H1 (cell line): ENCODE results near the gene PRRX2. TPM values are rescaled to one million over a fixed set of nuclear protein-coding genes. Genes with fewer than 3 reads are reported as not detected.

Experiments
- CTCF ChIA-PET: fragments of 300-600 bp; sonication (Branson Sonifier 250); formaldehyde crosslinking; loops from one replicate; lab custom pipeline; 2021; ENCODE audit not compliant: partially characterized antibody; lab: Charles Lee
- POLR2A ChIA-PET: fragments of 300-600 bp; sonication (Branson Sonifier 250); formaldehyde crosslinking; loops from one replicate; lab custom pipeline; 2021; ENCODE audit warnings: inconsistent platforms; ENCODE audit not compliant: partially characterized antibody; lab: Charles Lee
- DNase-seq, 2 experiments: peaks; one replicate each; pipeline versions ENCODE4 v3.0.0 to v3.0.0-alpha.2; 2010 to 2022; ENCODE audit warnings: low spot score in 2 of 2, low read depth in 1 of 2, mixed read lengths in 1 of 2
- FAIRE-seq: peaks from 2 replicates; lab custom pipeline; 2011; peaks lifted over from hg19 to GRCh38; lab: Jason Lieb, UNC
- H2AFZ ChIP-seq: 2 replicates; pipeline ENCODE4 v1.8.1; 2012; ENCODE audit warnings: low read length, inconsistent platforms
- H2AK5ac ChIP-seq: 2 replicates; pipeline ENCODE4 v1.6.1; 2013; ENCODE audit warnings: low read depth, low read length
- H2BK120ac ChIP-seq: replicated peaks from 2 replicates; pipeline ENCODE3; 2013; ENCODE audit warnings: low read depth, low read length, inconsistent platforms
- H2BK12ac ChIP-seq: 2 replicates; pipeline ENCODE4 v1.6.1; 2013; ENCODE audit warnings: low read depth, low read length
- H2BK15ac ChIP-seq: 2 replicates; pipeline ENCODE4 v1.6.1; 2013; ENCODE audit warnings: low read length
- H2BK20ac ChIP-seq: 2 replicates; pipeline ENCODE4 v1.6.1; 2013; ENCODE audit warnings: low read length
- H2BK5ac ChIP-seq: 2 replicates; pipeline ENCODE4 v1.6.1; 2013; ENCODE audit warnings: low read depth, low read length
- H3K14ac ChIP-seq: 2 replicates; pipeline ENCODE4 v1.6.1; 2013; ENCODE audit warnings: inconsistent platforms; ENCODE audit not compliant: insufficient read length
- H3K18ac ChIP-seq: 2 replicates; pipeline ENCODE4 v1.6.1; 2013; ENCODE audit warnings: low read length; ENCODE audit errors: extremely low read depth
- H3K23ac ChIP-seq: 2 replicates; pipeline ENCODE4 v1.6.1; 2013; ENCODE audit warnings: inconsistent platforms; ENCODE audit not compliant: insufficient read length
- H3K23me2 ChIP-seq: 2 replicates; pipeline ENCODE4 v1.6.1; 2013; ENCODE audit warnings: low read depth, low read length
- H3K27ac ChIP-seq: 2 replicates; pipeline ENCODE4 v1.6.1; 2011; ENCODE audit warnings: low read depth, low read length, inconsistent platforms
- H3K27me3 ChIP-seq, 4 experiments: replicated peaks in 1 of 4; 1 replicate in 1 of 4; 2 replicates in 3 of 4; pipeline versions ENCODE4 v1.6.1 to v1.8.1; 2011 to 2013; ENCODE audit warnings: low read length in 3 of 4, mild to moderate bottlenecking in 3 of 4, inconsistent platforms in 2 of 4, mixed read lengths in 2 of 4, moderate library complexity in 1 of 4; ENCODE audit not compliant: control insufficient read depth in 3 of 4, insufficient read depth in 3 of 4; ENCODE audit errors: extremely low read depth in 1 of 4
- H3K36me3 ChIP-seq, 4 experiments: 2 replicates each; pipeline versions ENCODE4 v1.6.1 to v1.8.1; 2011 to 2013; ENCODE audit warnings: mild to moderate bottlenecking in 4 of 4, low read length in 3 of 4, moderate library complexity in 2 of 4, control low read depth in 1 of 4, inconsistent platforms in 1 of 4; ENCODE audit not compliant: insufficient read depth in 4 of 4, control insufficient read depth in 2 of 4
- H3K4ac ChIP-seq: replicated peaks from 2 replicates; pipeline ENCODE3; 2013; ENCODE audit warnings: low read length, low read depth, mixed read lengths, inconsistent platforms; ENCODE audit not compliant: insufficient read length
- H3K4me1 ChIP-seq, 4 experiments: replicated peaks in 1 of 4; 1 replicate in 1 of 4; 2 replicates in 3 of 4; pipeline versions ENCODE4 v1.6.1 to v1.8.1; 2011 to 2013; ENCODE audit warnings: low read length in 3 of 4, inconsistent platforms in 2 of 4, mixed read lengths in 1 of 4; ENCODE audit not compliant: insufficient read depth in 4 of 4, control insufficient read depth in 3 of 4
- H3K4me2 ChIP-seq, 2 experiments: 2 replicates each; pipeline versions ENCODE4 v1.6.1 to v1.8.1; 2011 to 2013; ENCODE audit warnings: low read depth in 2 of 2, low read length in 2 of 2, control low read depth in 1 of 2, inconsistent platforms in 1 of 2, mild to moderate bottlenecking in 1 of 2; ENCODE audit not compliant: insufficient read depth in 1 of 2
- H3K4me3 ChIP-seq, 4 experiments: fragments of 200-600, 300-600 bp in 1 of 4; sonication (generic), shearing (Covaris generic), sonication (Bioruptor Twin) in 1 of 4; 2 replicates each; pipeline versions ENCODE4 v1.5.1 to v1.8.1; 2011 to 2016; ENCODE audit warnings: low read length in 4 of 4, low read depth in 3 of 4, control low read depth in 2 of 4, inconsistent platforms in 2 of 4, mild to moderate bottlenecking in 2 of 4, mixed read lengths in 1 of 4, moderate library complexity in 1 of 4; ENCODE audit not compliant: insufficient read depth in 2 of 4; ENCODE audit errors: extremely low read depth in 1 of 4
- H3K56ac ChIP-seq: replicated peaks from 2 replicates; pipeline ENCODE3; 2013; ENCODE audit warnings: low read depth, mild to moderate bottlenecking, mixed read lengths, low read length, inconsistent platforms; ENCODE audit not compliant: insufficient read length
- H3K79me1 ChIP-seq: 2 replicates; pipeline ENCODE4 v1.6.1; 2013; ENCODE audit warnings: low read depth, low read length, control low read depth
- H3K79me2 ChIP-seq, 2 experiments: 2 replicates each; pipeline versions ENCODE4 v1.6.1 to v1.8.1; 2012 to 2013; ENCODE audit warnings: low read length in 2 of 2, mild to moderate bottlenecking in 2 of 2, inconsistent platforms in 1 of 2; ENCODE audit not compliant: insufficient read depth in 2 of 2, control insufficient read depth in 1 of 2
- H3K9ac ChIP-seq, 4 experiments: replicated peaks in 1 of 4; 1 replicate in 1 of 4; 2 replicates in 3 of 4; pipeline versions ENCODE4 v1.6.1 to v1.8.1; 2011 to 2013; ENCODE audit warnings: low read depth in 3 of 4, low read length in 3 of 4, control low read depth in 2 of 4, mild to moderate bottlenecking in 2 of 4, moderate library complexity in 2 of 4, inconsistent platforms in 1 of 4; ENCODE audit errors: extremely low read depth in 1 of 4
- H3K9me3 ChIP-seq, 2 experiments: 2 replicates each; pipeline versions ENCODE4 v1.6.1 to v1.8.1; 2012 to 2013; ENCODE audit warnings: mild to moderate bottlenecking in 2 of 2, moderate library complexity in 2 of 2, control low read depth in 1 of 2, inconsistent platforms in 1 of 2, low read depth in 1 of 2, low read length in 1 of 2, mixed read lengths in 1 of 2; ENCODE audit not compliant: insufficient read depth in 2 of 2
- H4K20me1 ChIP-seq, 2 experiments: replicated peaks in 1 of 2; 2 replicates each; pipeline versions ENCODE3 to v1.8.1; 2011 to 2013; ENCODE audit warnings: inconsistent platforms in 2 of 2, low read length in 2 of 2, mild to moderate bottlenecking in 1 of 2; ENCODE audit not compliant: insufficient read depth in 2 of 2, control insufficient read depth in 1 of 2
- H4K5ac ChIP-seq: 2 replicates; pipeline ENCODE4 v1.6.1; 2013; ENCODE audit warnings: low read length, low read depth, mixed read lengths, inconsistent platforms; ENCODE audit not compliant: insufficient read length
- H4K8ac ChIP-seq: 2 replicates; pipeline ENCODE4 v1.8.0; 2013; ENCODE audit warnings: mild to moderate bottlenecking, moderate library complexity, low read length, inconsistent platforms; ENCODE audit not compliant: insufficient read depth; ENCODE audit errors: extremely low read depth
- H4K91ac ChIP-seq: replicated peaks from 2 replicates; pipeline ENCODE3; 2013; ENCODE audit warnings: low read length, mixed read lengths, inconsistent platforms; ENCODE audit not compliant: insufficient read length
- BACH1 ChIP-seq: IDR thresholded peaks from 2 replicates; pipeline ENCODE4 v1.6.1; 2012; ENCODE audit warnings: low read length, improper control_type of control experiment
- BCL11A ChIP-seq, 2 experiments: IDR thresholded peaks; one replicate each; pipeline ENCODE4 v1.6.1; 2011; ENCODE audit warnings: low read depth in 2 of 2, low read length in 2 of 2, mild to moderate bottlenecking in 2 of 2
- EZH2 ChIP-seq: fragments of 200-600 bp; sonication (generic); IDR thresholded peaks from 2 replicates; pipeline ENCODE4 v1.7.1; 2012; ENCODE audit warnings: low read depth, mild to moderate bottlenecking, moderate library complexity, low read length, inconsistent platforms; ENCODE audit not compliant: severe bottlenecking
- GTF2F1 ChIP-seq: IDR thresholded peaks from 2 replicates; pipeline ENCODE4 v1.6.1; 2012; ENCODE audit warnings: low read depth, low read length, improper control_type of control experiment, borderline replicate concordance
- HDAC6 ChIP-seq: IDR thresholded peaks from one replicate; pipeline ENCODE4 v1.7.1; 2012; ENCODE audit warnings: low read depth, mild to moderate bottlenecking, inconsistent platforms, low read length, moderate library complexity
- POLR2A ChIP-seq, 2 experiments: IDR thresholded peaks; 1 replicate in 1 of 2; 2 replicates in 1 of 2; pipeline ENCODE4 v1.6.1; 2011; ENCODE audit warnings: low read depth in 2 of 2, low read length in 2 of 2, mild to moderate bottlenecking in 2 of 2; ENCODE audit errors: control extremely low read depth in 1 of 2
- RBBP5 ChIP-seq: IDR thresholded peaks from 2 replicates; pipeline ENCODE4 v1.7.1; 2012; ENCODE audit warnings: low read depth, mild to moderate bottlenecking, inconsistent platforms, low read length, moderate library complexity, borderline replicate concordance
- RXRA ChIP-seq: IDR thresholded peaks from 2 replicates; pipeline ENCODE4 v1.6.1; 2011; ENCODE audit warnings: low read depth, mild to moderate bottlenecking, low read length, moderate library complexity; ENCODE audit not compliant: insufficient read depth
- SAP30 ChIP-seq: fragments of 300-600 bp; sonication (generic); IDR thresholded peaks from 2 replicates; pipeline ENCODE4 v1.7.1; 2012; ENCODE audit warnings: low read length, moderate library complexity, mild to moderate bottlenecking, inconsistent platforms; ENCODE audit not compliant: insufficient read depth, insufficient replicate concordance
- SP2 ChIP-seq: IDR thresholded peaks from 2 replicates; pipeline ENCODE4 v1.6.1; 2012; ENCODE audit warnings: mild to moderate bottlenecking, low read length, inconsistent platforms
- SP4 ChIP-seq: IDR thresholded peaks from 2 replicates; pipeline ENCODE4 v1.6.1; 2012; ENCODE audit warnings: low read length, inconsistent platforms
- TCF12 ChIP-seq: IDR thresholded peaks from 2 replicates; pipeline ENCODE4 v1.6.1; 2011; ENCODE audit warnings: low read depth, mild to moderate bottlenecking, low read length
- ZNF274 ChIP-seq: IDR thresholded peaks from 2 replicates; pipeline ENCODE4 v1.7.0; 2012; ENCODE audit warnings: low read length, borderline replicate concordance; ENCODE audit errors: extremely low read depth
- WGBS, 2 experiments: shearing (Covaris generic) in 1 of 2; methylation state at CpG; one replicate each; pipeline versions ENCODE4 v1.1.6 to v1.1.7; 2013 to 2015; ENCODE audit warnings: low lambda C conversion rate in 2 of 2, mixed read lengths in 2 of 2, inconsistent platforms in 1 of 2, low coverage in 1 of 2, missing lambda C conversion rate in 1 of 2; ENCODE audit not compliant: insufficient replicate concordance in 2 of 2, insufficient coverage in 1 of 2, insufficient read length in 1 of 2; ENCODE audit errors: extremely low coverage in 1 of 2, missing lambda C conversion rate in 1 of 2; 5-methylcytosine and 5-hydroxymethylcytosine counted together
- polyA plus RNA-seq, 7 experiments: library from polyadenylated mRNA; depleted of rRNA in 3 of 7; stranded (reverse) in 5 of 7; unstranded in 2 of 7; fragments of >200 nt in 5 of 7; fragments of 200-250 nt in 2 of 7; gene quantifications; 1 replicate in 5 of 7; 2 replicates in 1 of 7; 4 replicates in 1 of 7; pipeline versions ENCODE4 v1.2.1 to v1.2.3, GENCODE V29; 2011 to 2013; ENCODE audit warnings: missing spikeins in 2 of 7, mixed read lengths in 2 of 7
- total RNA-seq: library from RNA; stranded (reverse); fragmentation: NEBNext Ultra II Directional; extraction: Animal tissue kit (Norgen Biotek cat#: 25700); gene quantifications from 2 replicates; pipeline ENCODE4 v1.2.1, GENCODE V29; 2021
- TF ChIP-seq, protein P1 (sequence below): IDR thresholded peaks from 2 replicates; pipeline ENCODE4 v1.6.1; 2011; ENCODE audit warnings: low read length, improper control_type of control experiment

Gene PRRX2
- total and polyA plus RNA-seq, 2 of the 8 experiments (the other 6 are each of a cell fraction or from before 2014, with no cell fraction given) = 5.8 to 9.2 TPM

DNA sequence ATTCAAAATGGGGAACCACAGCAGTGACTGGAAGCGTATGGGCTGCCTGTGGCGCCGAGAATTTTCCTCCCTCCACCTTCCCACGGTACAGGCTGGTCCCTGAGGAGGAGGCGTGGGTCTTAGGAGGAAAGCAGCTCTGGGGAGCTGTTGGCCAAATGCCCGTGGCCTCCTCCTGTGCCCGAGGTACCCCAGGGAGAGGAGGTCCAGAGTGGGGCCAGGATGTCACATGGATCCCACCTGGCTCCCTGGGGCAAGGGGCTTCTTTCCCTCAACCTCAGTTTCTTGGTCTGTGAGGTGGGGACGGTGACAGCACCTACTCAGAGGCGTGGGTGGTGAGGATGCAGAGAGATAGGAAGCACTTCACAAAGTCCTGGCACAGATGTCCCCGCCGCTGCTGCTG is 16.5 kb downstream of the PRRX2 start:
- H3K27ac ChIP-seq = no peak overlapping the region
- POLR2A ChIA-PET = interaction anchor here (1.9 kb wide), 1 partner anchor 15 kb away, joined by 6 read pairs; no protein-coding TSS in a partner anchor
- no peaks in the 10 kb centered on the region for H3K79me1 ChIP-seq
- no peak for FAIRE-seq
- no peaks in the 10 kb centered on the region for H4K20me1 ChIP-seq
- no peaks in the 10 kb centered on the region; a peak in 1 of 7 replicates for H3K4me1 ChIP-seq
- H3K27me3 ChIP-seq = no peaks in the 10 kb centered on the region; a peak in 2 of 7 replicates
- H2AFZ ChIP-seq = no peak overlapping the region
- WGBS, 2 experiments = 83% methylated on average over 9 of the region's 11 CpGs; no CpG with 5 or more reads in 1 of the 2 experiments
- H4K91ac ChIP-seq = no peak overlapping the region
- no peak overlapping the region for H3K56ac ChIP-seq
- no peaks in the 10 kb centered on the region for H3K9me3 ChIP-seq
- H2BK5ac ChIP-seq = no peak overlapping the region
- CTCF ChIA-PET = interaction anchor here (0.7 to 1.6 kb wide), 6 partner anchors 7 to 57 kb away, joined by 3 to 4 read pairs (median 3); no protein-coding TSS in a partner anchor
- H3K23me2 ChIP-seq = no peaks in the 10 kb centered on the region
- no peak overlapping the region for H3K9ac ChIP-seq
- no peak overlapping the region for H4K8ac ChIP-seq
- no peak overlapping the region for H4K5ac ChIP-seq
- no peak overlapping the region for H2BK12ac ChIP-seq
- no peak overlapping the region for H3K23ac ChIP-seq
- no peak overlapping the region for H3K4me3 ChIP-seq
- H2BK20ac ChIP-seq = no peak overlapping the region
- H3K14ac ChIP-seq = no peak overlapping the region
- no peak overlapping the region for H3K4me2 ChIP-seq
- no peak overlapping the region for H2BK15ac ChIP-seq
- H3K79me2 ChIP-seq = no peaks in the 10 kb centered on the region
- H3K4ac ChIP-seq = no peak overlapping the region
- DNase-seq = no peak
- H3K36me3 ChIP-seq = no peaks in the 10 kb centered on the region
- no peak overlapping the region for H2AK5ac ChIP-seq
- H2BK120ac ChIP-seq = no peak overlapping the region
- H3K18ac ChIP-seq = no peak overlapping the region
- TF ChIP-seq, protein P1, sequence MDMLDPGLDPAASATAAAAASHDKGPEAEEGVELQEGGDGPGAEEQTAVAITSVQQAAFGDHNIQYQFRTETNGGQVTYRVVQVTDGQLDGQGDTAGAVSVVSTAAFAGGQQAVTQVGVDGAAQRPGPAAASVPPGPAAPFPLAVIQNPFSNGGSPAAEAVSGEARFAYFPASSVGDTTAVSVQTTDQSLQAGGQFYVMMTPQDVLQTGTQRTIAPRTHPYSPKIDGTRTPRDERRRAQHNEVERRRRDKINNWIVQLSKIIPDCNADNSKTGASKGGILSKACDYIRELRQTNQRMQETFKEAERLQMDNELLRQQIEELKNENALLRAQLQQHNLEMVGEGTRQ = no peak
- no peak for TF ChIP-seq ZNF274
- no peak for TF ChIP-seq RBBP5
- TF ChIP-seq HDAC6 = no peak
- no peak for TF ChIP-seq EZH2
- TF ChIP-seq BCL11A (IDR thresholded peaks at IDR 0.05; ENCODE audit: low read depth in 2 of 2, low read length in 2 of 2) = no peak
- no peak for TF ChIP-seq SP2
- no peak for TF ChIP-seq RXRA
- TF ChIP-seq GTF2F1 = no peak
- TF ChIP-seq TCF12 = no peak
- TF ChIP-seq SP4 = no peak
- TF ChIP-seq POLR2A (IDR thresholded peaks at IDR 0.05; ENCODE audit: control extremely low read depth in 1 of 2, low read depth in 2 of 2, low read length in 2 of 2) = no peak
- no peak for TF ChIP-seq SAP30
- TF ChIP-seq BACH1 = no peak
